Smooth muscle cell (in vitro differentiated cells): Measurements from ENCODE around the gene GBA2. TPM values are rescaled to one million over a fixed set of nuclear protein-coding genes. Genes with fewer than 3 reads are reported as not detected.

ENCODE experiments used
- DNase-seq: peaks from one replicate; lab custom pipeline; 2025; ENCODE audit not compliant: unreplicated experiment; lab: John Stamatoyannopoulos, UW
- H2AFZ ChIP-seq: fragments of 200-600 bp; sonication (generic); 2 replicates; pipeline ENCODE4 v1.6.0; 2016; ENCODE audit warnings: antibody characterized with exemption, low read depth, mild to moderate bottlenecking
- H3F3A ChIP-seq: fragments of 200-600 bp; sonication (generic); 2 replicates; pipeline ENCODE4 v1.6.0; 2017; ENCODE audit warnings: antibody characterized with exemption, low read depth
- H3K27ac ChIP-seq: fragments of 200-600 bp; sonication (generic); 2 replicates; pipeline ENCODE4 v1.5.1; 2016; ENCODE audit warnings: low read depth, mild to moderate bottlenecking
- H3K27me3 ChIP-seq: fragments of 200-600 bp; sonication (generic); 2 replicates; pipeline ENCODE4 v1.6.1; 2016; ENCODE audit warnings: low read depth, mild to moderate bottlenecking
- H3K36me3 ChIP-seq: fragments of 200-600 bp; sonication (generic); 2 replicates; pipeline ENCODE4 v1.5.1; 2016; ENCODE audit warnings: low read depth
- H3K4me1 ChIP-seq: fragments of 200-600 bp; sonication (generic); 2 replicates; pipeline ENCODE4 v1.5.1; 2016; ENCODE audit warnings: low read depth
- H3K4me2 ChIP-seq: fragments of 200-600 bp; sonication (generic); 2 replicates; pipeline ENCODE4 v1.6.0; 2016; ENCODE audit warnings: mild to moderate bottlenecking
- H3K4me3 ChIP-seq: fragments of 200-600 bp; sonication (generic); 2 replicates; pipeline ENCODE4 v1.5.1; 2016; ENCODE audit warnings: mild to moderate bottlenecking
- H3K79me2 ChIP-seq: fragments of 200-600 bp; sonication (generic); 2 replicates; pipeline ENCODE4 v1.6.0; 2016; ENCODE audit warnings: low read depth, mild to moderate bottlenecking
- H3K9ac ChIP-seq: fragments of 200-600 bp; sonication (generic); 2 replicates; pipeline ENCODE4 v1.6.0; 2016; ENCODE audit warnings: low read depth
- H3K9me3 ChIP-seq: fragments of 200-600 bp; sonication (generic); replicated peaks from 2 replicates; pipeline ENCODE4 v1.5.1; 2016; ENCODE audit warnings: low read depth
- H4K20me1 ChIP-seq: fragments of 200-600 bp; sonication (generic); 2 replicates; pipeline ENCODE4 v1.6.0; 2016; ENCODE audit warnings: low read depth
- CTCF ChIP-seq: fragments of 200-600 bp; sonication (generic); IDR thresholded peaks from 2 replicates; pipeline ENCODE4 v1.5.1; 2017; ENCODE audit warnings: borderline replicate concordance, mild to moderate bottlenecking, antibody characterized with exemption; ENCODE audit not compliant: insufficient read depth, poor library complexity, severe bottlenecking
- WGBS: methylation state at CpG from one replicate; pipeline ENCODE4 v1.1.7; 2016; ENCODE audit warnings: low lambda C conversion rate; 5-methylcytosine and 5-hydroxymethylcytosine counted together
- polyA plus RNA-seq: library from polyadenylated mRNA; unstranded; fragments of >200 nt; fragmentation: Nextera tagmentation; extraction: Ambion mirVana; gene quantifications from 2 replicates; pipeline ENCODE4 v1.2.1, GENCODE V29; 2016
- total RNA-seq: library from RNA; depleted of rRNA; stranded (reverse); fragments of >200 nt; gene quantifications from 2 replicates; pipeline ENCODE4 v1.2.3, GENCODE V29; 2014

The GBA2 gene
- total and polyA plus RNA-seq, 2 experiments from 2014 or later = 35.3 to 37.8 TPM

- 67% methylated on average over 13 of the region's 13 CpGs for WGBS
- peak overlapping the region; percentile 95 for H3K4me2 ChIP-seq
Observed at GRCh38 chr9:35691757-35692301, 57.2 kb downstream of the GBA2 start.

GRCh38 chr9:35691334-35691650 is 57.7 kb downstream of the GBA2 start:
- Histone ChIP-seq H3K27me3 (no peaks in the 10 kb centered on the region), H3K9me3 (no peaks in the 10 kb centered on the region), H3K9ac (no peak overlapping the region), H3F3A (peaks cover 58% of the 10 kb centered on the region), H4K20me1 (peaks cover 40% of the 10 kb centered on the region), H3K79me2 (peaks cover 34% of the 10 kb centered on the region), H3K36me3 (no peaks in the 10 kb centered on the region), H3K4me3 (peak overlapping the region; percentile 70), H3K4me1 (peaks cover 18% of the 10 kb centered on the region), H3K4me2 (peak overlapping the region; percentile 95), H2AFZ (no peak overlapping the region), H3K27ac (peak overlapping the region; percentile 95)
- no peak for DNase-seq
- WGBS = 10% methylated on average over 10 of the region's 10 CpGs
- no peak for TF ChIP-seq CTCF

More at GRCh38 chr9:35691757-35692301, 57.2 kb downstream of the GBA2 start:
- Histone ChIP-seq H3K27ac (peak overlapping the region; percentile 95), H3K4me3 (no peak overlapping the region), H3K27me3 (no peaks in the 10 kb centered on the region), H3K9me3 (no peaks in the 10 kb centered on the region), H3K36me3 (no peaks in the 10 kb centered on the region), H3K4me1 (peaks cover 18% of the 10 kb centered on the region), H3K9ac (no peak overlapping the region), H2AFZ (no peak overlapping the region), H4K20me1 (peaks cover 36% of the 10 kb centered on the region), H3K79me2 (peaks cover 29% of the 10 kb centered on the region), H3F3A (peaks cover 56% of the 10 kb centered on the region)
- DNase-seq = no peak
- TF ChIP-seq CTCF = no peak

- 1% methylated on average over 14 of the region's 61 CpGs for WGBS
- H3K27ac ChIP-seq = peak overlapping the region; percentile 95
- H2AFZ ChIP-seq = no peak overlapping the region
Observed at GRCh38 chr9:35690614-35691333, 58.3 kb downstream of the GBA2 start.

More at GRCh38 chr9:35690614-35691333, 58.3 kb downstream of the GBA2 start:
- Histone ChIP-seq H4K20me1 (peaks cover 40% of the 10 kb centered on the region), H3K79me2 (peaks cover 35% of the 10 kb centered on the region), H3K4me3 (peak overlapping the region; percentile 70), H3K4me1 (peaks cover 18% of the 10 kb centered on the region), H3K4me2 (peak overlapping the region; percentile 95), H3K36me3 (no peaks in the 10 kb centered on the region), H3K9ac (peak overlapping the region; percentile 90), H3F3A (peaks cover 55% of the 10 kb centered on the region), H3K27me3 (no peaks in the 10 kb centered on the region), H3K9me3 (no peaks in the 10 kb centered on the region)
- peak; percentile 75 for DNase-seq
- no peak for TF ChIP-seq CTCF
